ENCODE results near the gene RANGAP1. TPM values are rescaled to one million over a fixed set of nuclear protein-coding genes. Genes with fewer than 3 reads are reported as not detected.
A peak's percentile ranks its signal among the peaks of the same experiment; 100 is the strongest.

The RANGAP1 gene
- total and polyA plus RNA-seq, 7 donors: 26.2 to 51.8 (median 41.1) TPM

DNA sequence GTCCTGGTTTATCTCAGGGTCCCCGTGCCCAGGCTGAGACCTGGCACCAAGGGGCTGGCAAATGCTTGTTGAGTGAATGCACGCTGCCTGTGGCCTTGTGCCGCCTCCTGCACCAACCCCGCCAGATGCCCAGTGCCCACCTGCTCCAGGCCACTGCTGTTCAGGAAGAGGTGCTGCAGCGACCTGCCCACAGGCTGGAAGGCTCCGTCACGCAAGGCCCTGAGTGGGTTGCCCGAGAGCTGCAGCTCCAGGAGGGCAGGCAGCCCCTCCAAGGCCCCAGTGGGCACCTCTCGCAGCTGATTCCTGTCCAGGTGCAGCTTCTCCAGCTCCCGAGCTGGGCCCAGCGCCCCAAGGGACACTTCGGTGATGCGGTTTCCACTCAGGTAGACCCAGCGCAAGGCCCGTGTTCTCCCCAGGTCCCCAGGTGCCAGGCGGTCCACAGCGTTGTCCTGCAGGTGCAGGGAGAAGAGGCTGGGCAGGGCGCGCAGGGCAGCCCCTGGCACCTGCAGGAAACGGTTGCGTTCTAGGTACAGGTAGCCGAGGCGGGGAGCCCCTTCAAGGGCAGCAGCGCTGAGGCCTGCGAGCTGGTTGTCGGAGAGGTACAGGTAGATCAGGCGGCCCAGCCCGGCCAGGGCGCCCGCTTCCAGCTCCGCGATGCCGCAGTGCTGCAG, 48.8 kb downstream of the RANGAP1 start:
- Histone ChIP-seq H3K27me3 (ENCODE audit: insufficient read depth in 3 of 3, low read length in 2 of 3) (no peaks in the 10 kb centered on the region), H3K27ac (no peak overlapping the region), H3K4me3 (peak overlapping the region; percentile 61), H3K9me3 (no peaks in the 10 kb centered on the region), H3K4me1 (peaks cover 5% of the 10 kb centered on the region), H3K36me3 (ENCODE audit: insufficient read depth in 1 of 2, low read depth in 1 of 2) (no peaks in the 10 kb centered on the region)
- DNase-seq (no peak), ATAC-seq (no peak)
- WGBS, 3 donors: 66 to 74% (median 68%) methylated on average over 31 to 33 of the region's 33 CpGs
- intact Hi-C loops (cut with DNase I): no loop called here
- TF ChIP-seq, protein P1, sequence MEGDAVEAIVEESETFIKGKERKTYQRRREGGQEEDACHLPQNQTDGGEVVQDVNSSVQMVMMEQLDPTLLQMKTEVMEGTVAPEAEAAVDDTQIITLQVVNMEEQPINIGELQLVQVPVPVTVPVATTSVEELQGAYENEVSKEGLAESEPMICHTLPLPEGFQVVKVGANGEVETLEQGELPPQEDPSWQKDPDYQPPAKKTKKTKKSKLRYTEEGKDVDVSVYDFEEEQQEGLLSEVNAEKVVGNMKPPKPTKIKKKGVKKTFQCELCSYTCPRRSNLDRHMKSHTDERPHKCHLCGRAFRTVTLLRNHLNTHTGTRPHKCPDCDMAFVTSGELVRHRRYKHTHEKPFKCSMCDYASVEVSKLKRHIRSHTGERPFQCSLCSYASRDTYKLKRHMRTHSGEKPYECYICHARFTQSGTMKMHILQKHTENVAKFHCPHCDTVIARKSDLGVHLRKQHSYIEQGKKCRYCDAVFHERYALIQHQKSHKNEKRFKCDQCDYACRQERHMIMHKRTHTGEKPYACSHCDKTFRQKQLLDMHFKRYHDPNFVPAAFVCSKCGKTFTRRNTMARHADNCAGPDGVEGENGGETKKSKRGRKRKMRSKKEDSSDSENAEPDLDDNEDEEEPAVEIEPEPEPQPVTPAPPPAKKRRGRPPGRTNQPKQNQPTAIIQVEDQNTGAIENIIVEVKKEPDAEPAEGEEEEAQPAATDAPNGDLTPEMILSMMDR (IDR thresholded peaks at IDR 0.05): no peak

DNA sequence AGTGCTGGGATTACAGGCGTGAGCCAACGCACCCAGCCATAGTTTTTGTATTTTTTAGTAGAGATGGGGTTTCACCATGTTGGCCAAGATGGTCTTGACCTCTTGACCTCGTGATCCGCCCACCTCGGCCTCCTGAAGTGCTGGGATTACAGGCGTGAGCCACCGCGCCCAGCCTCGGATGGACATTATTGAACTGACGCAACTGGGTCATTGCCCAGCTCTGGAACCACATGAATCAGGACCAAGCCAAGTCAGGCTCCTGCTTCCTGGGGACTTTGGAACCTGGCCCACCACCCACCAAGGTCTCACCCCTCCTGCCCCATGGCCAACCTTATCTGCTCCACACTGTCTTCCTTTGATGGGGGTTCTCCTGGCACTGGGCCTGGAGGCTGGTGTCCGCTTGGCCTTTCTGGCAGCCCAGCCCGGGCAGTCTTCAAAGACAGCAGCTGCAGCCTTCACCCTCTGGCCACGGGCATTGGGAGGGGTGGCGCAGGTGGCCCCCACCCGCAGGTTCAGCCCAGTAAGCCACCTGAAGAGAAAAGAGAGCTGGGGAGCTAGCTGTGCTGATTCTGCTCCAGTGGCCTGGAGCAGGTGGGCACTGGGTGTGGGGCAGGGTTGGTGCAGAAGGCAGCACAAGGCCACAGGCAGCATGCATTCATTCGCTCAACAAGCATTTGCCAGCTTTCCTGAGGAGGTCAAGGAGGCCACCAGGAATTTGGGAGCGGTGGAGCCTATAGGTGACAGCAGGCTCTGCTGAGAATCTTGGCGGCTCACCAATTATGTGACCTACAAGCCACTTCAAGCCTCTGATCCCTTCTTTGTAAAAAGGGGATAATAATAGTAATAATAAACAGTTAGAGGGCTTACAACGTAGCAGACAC, 50.9 kb downstream of the RANGAP1 start:
- H3K4me1 ChIP-seq: peaks cover 5% of the 10 kb centered on the region
- no peak overlapping the region for H3K27ac ChIP-seq
- no peak for DNase-seq
- no peak for ATAC-seq
- WGBS, 3 donors: 60 to 66% (median 61%) methylated on average over 19 of the region's 19 CpGs
- peaks cover 0 to 18% of the 10 kb centered on the region in 2 donors for H3K36me3 ChIP-seq (ENCODE audit: insufficient read depth in 1 of 2, low read depth in 1 of 2)
- H3K4me3 ChIP-seq: no peak overlapping the region
- no peaks in the 10 kb centered on the region for H3K9me3 ChIP-seq
- intact Hi-C loops (cut with DNase I): no loop called here
- TF ChIP-seq, protein P1 (IDR thresholded peaks at IDR 0.05): no peak
- H3K27me3 ChIP-seq (ENCODE audit: insufficient read depth in 3 of 3, low read length in 2 of 3): no peaks in the 10 kb centered on the region

DNA sequence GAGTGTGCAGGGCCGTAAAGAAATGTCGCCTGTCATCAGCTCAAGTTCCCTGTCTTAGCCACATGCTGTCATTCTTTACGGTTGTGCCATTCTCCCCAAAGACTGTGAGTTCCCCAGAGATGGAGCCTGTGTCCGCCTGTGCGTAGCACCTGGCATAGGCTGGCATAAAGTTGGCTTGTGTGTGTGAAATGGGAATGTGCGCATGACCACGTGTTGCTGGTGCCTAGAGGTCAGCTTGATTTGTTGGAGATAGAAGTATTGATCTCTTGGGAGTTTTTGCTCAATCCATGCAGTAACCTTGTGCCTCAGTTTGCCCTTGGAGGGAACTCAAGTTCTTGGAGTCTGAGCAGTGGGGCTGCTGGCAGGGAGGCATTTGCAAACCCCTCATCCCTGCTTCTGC, 54.6 kb downstream of the RANGAP1 start:
- DNase-seq (no peak), ATAC-seq (no peak)
- Histone ChIP-seq H3K9me3 (no peaks in the 10 kb centered on the region), H3K4me1 (no peaks in the 10 kb centered on the region), H3K27ac (no peak overlapping the region), H3K4me3 (no peak overlapping the region), H3K36me3 (ENCODE audit: insufficient read depth in 1 of 2, low read depth in 1 of 2) (peaks cover 0 to 41% of the 10 kb centered on the region in 2 donors), H3K27me3 (ENCODE audit: insufficient read depth in 3 of 3, low read length in 2 of 3) (no peaks in the 10 kb centered on the region)
- WGBS, 3 donors: 76 to 80% (median 77%) methylated on average over 7 of the region's 7 CpGs
- intact Hi-C loops (cut with DNase I): no loop called here
- TF ChIP-seq, protein P1 (IDR thresholded peaks at IDR 0.05): no peak

DNA sequence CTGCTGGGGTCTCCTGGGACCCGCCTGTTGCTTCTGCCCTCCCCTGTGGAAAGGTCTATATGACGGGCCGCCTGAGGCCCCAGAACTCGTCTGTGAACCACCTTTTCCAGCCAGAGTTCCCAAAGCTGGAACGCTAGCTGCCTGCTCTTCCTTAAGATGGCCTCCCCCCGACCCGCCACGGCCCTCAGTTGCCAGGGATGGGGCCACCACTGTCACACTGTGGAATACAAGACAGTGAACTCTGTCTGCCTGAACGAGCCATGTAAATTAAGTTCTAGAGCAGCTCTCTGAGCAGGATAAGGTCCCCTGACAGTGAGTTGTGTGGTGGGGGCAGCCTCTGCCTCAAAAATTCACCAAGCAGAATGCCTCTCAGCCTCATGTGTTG, 55.6 kb downstream of the RANGAP1 start:
- TF ChIP-seq, protein P1 (IDR thresholded peaks at IDR 0.05): no peak
- 85 to 88% (median 86%) methylated on average over 9 of the region's 9 CpGs for whole genome bisulfite sequencing, 3 donors
- no peaks in the 10 kb centered on the region for H3K4me1 ChIP-seq
- H3K27ac ChIP-seq: no peak overlapping the region
- H3K27me3 ChIP-seq (ENCODE audit: insufficient read depth in 3 of 3, low read length in 2 of 3): no peaks in the 10 kb centered on the region
- DNase-seq (no peak), ATAC-seq (no peak)
- peaks cover under 1 to 51% of the 10 kb centered on the region in 2 donors for H3K36me3 ChIP-seq (ENCODE audit: insufficient read depth in 1 of 2, low read depth in 1 of 2)
- intact Hi-C loops (cut with DNase I): no loop called here
- H3K9me3 ChIP-seq: no peaks in the 10 kb centered on the region
- no peak overlapping the region for H3K4me3 ChIP-seq
